Purkinje cell (primary cell): ENCODE data around the gene GMFB. TPM values are rescaled to one million over a fixed set of nuclear protein-coding genes. Genes with fewer than 3 reads are reported as not detected.

Experiments used
- polyA plus RNA-seq: library from polyadenylated mRNA; unstranded; fragments of >200 nt; fragmentation: Nextera tagmentation; gene quantifications from 2 replicates; pipeline ENCODE4 v1.2.1, GENCODE V29; 2014

The GMFB gene
- 46.7 and 61.7 TPM in 2 replicates for polyA plus RNA-seq

GRCh38 chr14:54488646-54489317, at the start of gene GMFB:
GMFB (minus strand) TSS chr14:54488980; CDS start chr14:54488927, 53 bp downstream.

GRCh38 chr14:54509546-54510501, 21.0 kb upstream of the GMFB start, which contains the start of gene CGRRF1:
CGRRF1 (plus strand) TSS chr14:54509906; CDS start chr14:54509960, 54 bp downstream.

GRCh38 chr14:54440873-54441868, 47.6 kb downstream of the GMFB start, which contains the start of gene CNIH1:
CNIH1 (minus strand) TSS chr14:54441374; CDS start chr14:54441327, 47 bp downstream.

Other genes starting within 250 kb of the GMFB start
- gene CDKN3, start 92.0 kb downstream of the GMFB start, polyA plus RNA-seq = 16.0 and 21.9 TPM in 2 replicates
- 490 and 515 TPM in 2 replicates for gene CNIH1, start 47.6 kb downstream of the GMFB start, polyA plus RNA-seq
- gene CGRRF1, start 20.9 kb upstream of the GMFB start, polyA plus RNA-seq = 180 and 217 TPM in 2 replicates
- gene SAMD4A, start 78.1 kb upstream of the GMFB start, polyA plus RNA-seq = 6.7 and 8.4 TPM in 2 replicates